SH-SY5Y (cell line): ENCODE results near the gene TUBGCP3.

Source experiments
- GATA2 ChIP-seq: IDR thresholded peaks from 2 replicates; pipeline ENCODE4 v1.6.1; 2011; ENCODE audit warnings: mild to moderate bottlenecking, low read depth, low read length
- GATA3 ChIP-seq: IDR thresholded peaks from 2 replicates; pipeline ENCODE4 v1.6.1; 2011; ENCODE audit warnings: low read depth, mild to moderate bottlenecking, low read length, moderate library complexity

- TF ChIP-seq GATA2 = no peak
- no peak for TF ChIP-seq GATA3
These were observed 35.2 kb upstream of the TUBGCP3 start for GRCh38 chr13:112623051-112623711.
